ENCODE measurements around the gene ARMC9.

ARMC9 gene

DNA sequence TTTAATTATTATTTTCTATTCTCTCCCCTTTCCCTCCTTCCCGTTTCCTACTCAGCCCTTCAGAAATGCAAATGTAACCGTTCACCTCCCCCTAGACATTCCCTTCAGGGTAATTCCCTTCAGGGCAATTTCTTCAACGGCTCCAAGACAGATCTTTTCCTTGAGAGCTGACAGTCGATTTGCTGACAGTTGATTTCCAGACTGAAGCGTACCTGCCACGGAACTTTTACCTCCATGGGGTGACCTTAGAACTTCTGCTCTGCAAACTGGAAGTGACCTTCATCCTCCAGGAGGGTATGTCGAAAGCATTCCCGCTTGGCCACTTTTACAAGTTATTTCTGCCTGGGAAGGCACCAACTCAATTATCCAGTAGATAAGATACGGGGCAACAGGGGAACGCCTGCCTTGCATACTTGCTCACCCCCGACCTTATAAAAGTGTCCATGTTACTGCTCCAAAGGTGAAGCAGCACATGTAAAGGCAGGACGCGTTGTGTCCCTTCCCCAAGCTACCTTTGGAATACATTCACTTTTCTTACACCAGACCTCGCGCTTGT is 215.6 kb downstream of the ARMC9 start:
- Histone ChIP-seq H3K27me3 (ENCODE audit: control insufficient read depth in 1 of 2, insufficient read depth in 2 of 2, low read length in 2 of 2) (no peaks in the 10 kb centered on the region), H3K27ac (ENCODE audit: low read depth, low read length) (no peak overlapping the region), H3K36me3 (ENCODE audit: insufficient read depth, low read length) (no peaks in the 10 kb centered on the region), H3K9me3 (ENCODE audit: low read length) (no peaks in the 10 kb centered on the region), H3K4me3 (ENCODE audit: low read depth in 1 of 2, low read length in 2 of 2) (no peak overlapping the region), H3K4me1 (ENCODE audit: insufficient read depth, low read length) (peaks cover 10% of the 10 kb centered on the region), H3K9ac (ENCODE audit: low read length) (no peak overlapping the region)

- H3K27ac ChIP-seq (ENCODE audit: low read depth, low read length): no peak overlapping the region
- H3K9ac ChIP-seq (ENCODE audit: low read length): no peak overlapping the region
- H3K36me3 ChIP-seq (ENCODE audit: insufficient read depth, low read length): no peaks in the 10 kb centered on the region
- no peaks in the 10 kb centered on the region for H3K27me3 ChIP-seq (ENCODE audit: control insufficient read depth in 1 of 2, insufficient read depth in 2 of 2, low read length in 2 of 2)
- no peak overlapping the region for H3K4me3 ChIP-seq (ENCODE audit: low read depth in 1 of 2, low read length in 2 of 2)
- peaks cover 10% of the 10 kb centered on the region for H3K4me1 ChIP-seq (ENCODE audit: insufficient read depth, low read length)
- no peaks in the 10 kb centered on the region for H3K9me3 ChIP-seq (ENCODE audit: low read length)
Observed at GRCh38 chr2:231415029-231415428, 216.6 kb downstream of the ARMC9 start.

DNA sequence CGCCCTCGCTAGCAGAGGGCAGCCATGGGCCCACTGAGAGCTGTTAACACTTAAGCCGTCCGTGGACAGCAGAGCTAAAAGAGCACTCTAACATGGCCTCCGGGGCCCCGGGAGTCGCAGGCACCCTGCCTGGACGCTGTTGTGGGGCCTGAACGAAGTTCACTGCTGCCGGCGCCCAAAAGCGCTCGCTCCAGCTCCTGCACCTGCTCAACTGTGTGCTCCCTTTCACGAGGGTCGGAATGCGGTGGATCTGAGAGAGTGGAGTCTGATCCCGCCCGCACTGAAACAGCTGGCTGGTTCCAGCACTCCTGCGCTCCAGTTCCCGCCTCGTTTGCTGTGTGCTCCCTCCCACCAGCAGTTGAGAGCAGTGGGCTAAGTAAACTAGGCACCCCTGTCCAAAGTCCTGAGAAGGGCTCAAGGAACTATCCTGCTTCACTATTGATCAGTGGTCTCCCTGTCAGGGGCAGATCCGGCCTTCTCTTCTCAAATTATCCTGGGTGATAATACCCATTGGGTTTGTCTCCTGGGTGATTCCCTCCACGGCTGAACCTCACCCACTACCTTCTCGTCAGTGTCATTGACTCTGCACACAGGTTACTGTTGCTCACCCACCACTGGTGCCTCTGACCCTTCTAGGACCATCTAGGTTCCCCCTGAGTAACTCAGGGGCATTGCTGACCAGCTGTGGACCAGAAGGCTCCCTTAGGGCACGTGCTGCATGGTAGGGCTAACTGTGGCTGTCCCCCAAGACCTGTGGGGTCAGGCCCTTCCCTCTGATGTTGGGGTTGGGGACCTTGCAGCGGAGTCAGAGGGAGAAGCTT is 220.6 kb downstream of the ARMC9 start:
- no peaks in the 10 kb centered on the region for H3K9me3 ChIP-seq (ENCODE audit: low read length)
- no peak overlapping the region for H3K9ac ChIP-seq (ENCODE audit: low read length)
- no peak overlapping the region for H3K4me3 ChIP-seq (ENCODE audit: low read depth in 1 of 2, low read length in 2 of 2)
- H3K36me3 ChIP-seq (ENCODE audit: insufficient read depth, low read length): no peaks in the 10 kb centered on the region
- H3K4me1 ChIP-seq (ENCODE audit: insufficient read depth, low read length): no peaks in the 10 kb centered on the region
- H3K27ac ChIP-seq (ENCODE audit: low read depth, low read length): no peak overlapping the region
- no peaks in the 10 kb centered on the region for H3K27me3 ChIP-seq (ENCODE audit: control insufficient read depth in 1 of 2, insufficient read depth in 2 of 2, low read length in 2 of 2)

GRCh38 chr2:231421051-231421580 is 222.7 kb downstream of the ARMC9 start:
- Histone ChIP-seq H3K4me3 (ENCODE audit: low read depth in 1 of 2, low read length in 2 of 2) (no peak overlapping the region), H3K9me3 (ENCODE audit: low read length) (no peaks in the 10 kb centered on the region), H3K27ac (ENCODE audit: low read depth, low read length) (no peak overlapping the region), H3K27me3 (ENCODE audit: control insufficient read depth in 1 of 2, insufficient read depth in 2 of 2, low read length in 2 of 2) (no peaks in the 10 kb centered on the region), H3K36me3 (ENCODE audit: insufficient read depth, low read length) (no peaks in the 10 kb centered on the region), H3K9ac (ENCODE audit: low read length) (no peak overlapping the region), H3K4me1 (ENCODE audit: insufficient read depth, low read length) (no peaks in the 10 kb centered on the region)

DNA sequence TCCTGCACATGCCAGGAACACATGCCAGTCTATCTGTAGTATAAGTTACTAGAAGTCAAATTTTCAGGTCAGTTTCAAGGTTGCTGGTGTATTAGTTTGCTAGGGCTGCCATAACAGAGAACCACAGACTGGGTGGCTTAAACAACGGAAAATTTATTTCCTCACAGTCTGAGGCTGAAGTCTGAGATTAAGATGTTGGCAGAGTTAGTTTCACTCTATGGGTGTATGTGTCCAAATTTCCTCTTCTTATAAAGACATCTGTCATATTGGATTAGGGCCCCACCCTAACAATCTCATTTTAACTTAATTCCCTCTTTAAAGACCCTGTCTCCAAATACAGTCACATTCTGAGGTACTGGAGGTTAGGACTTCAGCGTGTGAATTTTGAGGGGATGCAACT is 223.6 kb downstream of the ARMC9 start:
- no peak overlapping the region for H3K27ac ChIP-seq (ENCODE audit: low read depth, low read length)
- no peak overlapping the region for H3K4me3 ChIP-seq (ENCODE audit: low read depth in 1 of 2, low read length in 2 of 2)
- no peak overlapping the region for H3K9ac ChIP-seq (ENCODE audit: low read length)
- no peaks in the 10 kb centered on the region for H3K36me3 ChIP-seq (ENCODE audit: insufficient read depth, low read length)
- no peaks in the 10 kb centered on the region for H3K27me3 ChIP-seq (ENCODE audit: control insufficient read depth in 1 of 2, insufficient read depth in 2 of 2, low read length in 2 of 2)
- H3K4me1 ChIP-seq (ENCODE audit: insufficient read depth, low read length): no peaks in the 10 kb centered on the region
- H3K9me3 ChIP-seq (ENCODE audit: low read length): no peaks in the 10 kb centered on the region

GRCh38 chr2:231423176-231423575 is 224.7 kb downstream of the ARMC9 start:
- Histone ChIP-seq H3K4me1 (ENCODE audit: insufficient read depth, low read length) (no peaks in the 10 kb centered on the region), H3K9ac (ENCODE audit: low read length) (no peak overlapping the region), H3K27ac (ENCODE audit: low read depth, low read length) (no peak overlapping the region), H3K9me3 (ENCODE audit: low read length) (no peaks in the 10 kb centered on the region), H3K4me3 (ENCODE audit: low read depth in 1 of 2, low read length in 2 of 2) (no peak overlapping the region), H3K27me3 (ENCODE audit: control insufficient read depth in 1 of 2, insufficient read depth in 2 of 2, low read length in 2 of 2) (no peaks in the 10 kb centered on the region), H3K36me3 (ENCODE audit: insufficient read depth, low read length) (no peaks in the 10 kb centered on the region)

All from muscle layer of colon (tissue), 2 donors.